Activated T-helper 17 cell treated with anti-CD3 and anti-CD28 coated beads, Interleukin-2, amount 50 U/mL, for 72 hours (primary cell): ENCODE measurements around the gene HNRNPK. TPM values are rescaled to one million over a fixed set of nuclear protein-coding genes. Genes with fewer than 3 reads are reported as not detected.

Experiments used
- ATAC-seq: fragments of 150-1000 bp; cut with Tn5 transposase; replicated peaks from 2 replicates; pipeline ENCODE4 v1.10.0; 2021; ENCODE audit warnings: mild to moderate bottlenecking, moderate library complexity
- H3K27ac Mint-ChIP-seq: one replicate; pipeline ENCODE4 v1.8.0; 2022; ENCODE audit warnings: mixed read lengths
- H3K27me3 Mint-ChIP-seq: one replicate; pipeline ENCODE4 v1.8.0; 2022; ENCODE audit warnings: mixed read lengths
- H3K36me3 Mint-ChIP-seq: one replicate; pipeline ENCODE4 v1.8.0; 2022; ENCODE audit warnings: low read depth, mild to moderate bottlenecking, mixed read lengths
- H3K4me1 Mint-ChIP-seq: one replicate; pipeline ENCODE4 v1.8.0; 2022; ENCODE audit warnings: mixed read lengths
- H3K4me3 Mint-ChIP-seq: one replicate; pipeline ENCODE4 v1.8.0; 2022; ENCODE audit warnings: mild to moderate bottlenecking, mixed read lengths
- H3K9me3 Mint-ChIP-seq: one replicate; pipeline ENCODE4 v1.8.0; 2022; ENCODE audit warnings: mixed read lengths
- total RNA-seq, 2 donors: library from RNA; stranded (reverse); gene quantifications; one replicate each; pipeline ENCODE4 v1.2.3, GENCODE V29; 2022

The HNRNPK gene
- total RNA-seq, 2 donors from 2014 or later = 542 to 767 TPM

GRCh38 chr9:83934569-83935275 is 45.3 kb downstream of the HNRNPK start:
- Mint-ChIP-seq H3K4me1 (no peaks in the 10 kb centered on the region), H3K9me3 (no peaks in the 10 kb centered on the region), H3K27me3 (no peaks in the 10 kb centered on the region), H3K4me3 (no peak overlapping the region), H3K27ac (no peak overlapping the region), H3K36me3 (peaks cover 21% of the 10 kb centered on the region)
- ATAC-seq = no peak

GRCh38 chr9:83933790-83934189 is 46.2 kb downstream of the HNRNPK start:
- Mint-ChIP-seq H3K27ac (no peak overlapping the region), H3K36me3 (peaks cover 12% of the 10 kb centered on the region), H3K27me3 (no peaks in the 10 kb centered on the region), H3K9me3 (no peaks in the 10 kb centered on the region), H3K4me3 (no peak overlapping the region), H3K4me1 (no peaks in the 10 kb centered on the region)
- no peak for ATAC-seq

GRCh38 chr9:83932851-83933250 is 47.2 kb downstream of the HNRNPK start:
- H3K9me3 Mint-ChIP-seq = no peaks in the 10 kb centered on the region
- no peaks in the 10 kb centered on the region for H3K27me3 Mint-ChIP-seq
- H3K4me1 Mint-ChIP-seq = no peaks in the 10 kb centered on the region
- H3K4me3 Mint-ChIP-seq = no peak overlapping the region
- H3K36me3 Mint-ChIP-seq = peaks cover 3% of the 10 kb centered on the region
- no peak for ATAC-seq
- no peak overlapping the region for H3K27ac Mint-ChIP-seq

- Mint-ChIP-seq H3K4me1 (no peaks in the 10 kb centered on the region), H3K36me3 (no peaks in the 10 kb centered on the region), H3K4me3 (no peak overlapping the region), H3K9me3 (no peaks in the 10 kb centered on the region), H3K27me3 (no peaks in the 10 kb centered on the region), H3K27ac (no peak overlapping the region)
- ATAC-seq = no peak
Observed at GRCh38 chr9:83932011-83932410, 48.0 kb downstream of the HNRNPK start.

GRCh38 chr9:83930881-83931280 is 49.1 kb downstream of the HNRNPK start:
- no peaks in the 10 kb centered on the region for H3K36me3 Mint-ChIP-seq
- no peak overlapping the region for H3K4me3 Mint-ChIP-seq
- no peak for ATAC-seq
- H3K27ac Mint-ChIP-seq = no peak overlapping the region
- H3K27me3 Mint-ChIP-seq = no peaks in the 10 kb centered on the region
- no peaks in the 10 kb centered on the region for H3K9me3 Mint-ChIP-seq
- no peaks in the 10 kb centered on the region for H3K4me1 Mint-ChIP-seq

- ATAC-seq = no peak
- Mint-ChIP-seq H3K4me3 (no peak overlapping the region), H3K9me3 (no peaks in the 10 kb centered on the region), H3K27ac (no peak overlapping the region), H3K27me3 (no peaks in the 10 kb centered on the region), H3K36me3 (no peaks in the 10 kb centered on the region), H3K4me1 (no peaks in the 10 kb centered on the region)
Observed at GRCh38 chr9:83927591-83927990, 52.4 kb downstream of the HNRNPK start.

- H3K27me3 Mint-ChIP-seq = no peaks in the 10 kb centered on the region
- H3K4me1 Mint-ChIP-seq = no peaks in the 10 kb centered on the region
- ATAC-seq = peak; percentile 93
- H3K9me3 Mint-ChIP-seq = no peaks in the 10 kb centered on the region
- H3K4me3 Mint-ChIP-seq = peak within 1 kb of the TSS; percentile 81
- H3K36me3 Mint-ChIP-seq = no peaks in the 10 kb centered on the region
- peak within 1 kb of the TSS; percentile 88 for H3K27ac Mint-ChIP-seq
Observed at GRCh38 chr9:83920927-83921707, 58.9 kb downstream of the HNRNPK start, which contains the start of gene KIF27. TSS of gene KIF27 (minus strand) at chr9:83921432. CDS start at chr9:83915591, 5,841 bp downstream.

GRCh38 chr9:83920469-83920926 is 59.5 kb downstream of the HNRNPK start:
- Mint-ChIP-seq H3K9me3 (no peaks in the 10 kb centered on the region), H3K27ac (peak overlapping the region; percentile 88), H3K27me3 (no peaks in the 10 kb centered on the region), H3K4me1 (no peaks in the 10 kb centered on the region), H3K36me3 (no peaks in the 10 kb centered on the region), H3K4me3 (peak overlapping the region; percentile 81)
- ATAC-seq = peak; percentile 27

- H3K4me1 Mint-ChIP-seq = no peaks in the 10 kb centered on the region
- no peaks in the 10 kb centered on the region for H3K9me3 Mint-ChIP-seq
- no peak overlapping the region for H3K27ac Mint-ChIP-seq
- no peak overlapping the region for H3K4me3 Mint-ChIP-seq
- no peak for ATAC-seq
- H3K36me3 Mint-ChIP-seq = no peaks in the 10 kb centered on the region
- H3K27me3 Mint-ChIP-seq = no peaks in the 10 kb centered on the region
Observed at GRCh38 chr9:83919111-83919510, 60.9 kb downstream of the HNRNPK start.

Other genes starting within 250 kb of the HNRNPK start
- gene GKAP1, start 162.4 kb downstream of the HNRNPK start, total RNA-seq = 1 to 10 TPM; 3.3 to 5.6 TPM
- 1 to 10 TPM; 2.6 to 3.1 TPM for gene KIF27, start 58.8 kb downstream of the HNRNPK start, total RNA-seq
- gene RMI1, start 590 bp upstream of the HNRNPK start, total RNA-seq = 10 to 100 TPM; 17.6 to 25.1 TPM